HEK293T (cell line): ENCODE results near the gene TNPO1.
"Not testable (repeated sequence)": the region's sequence is repeated elsewhere in the genome, so short reads cannot be mapped to it uniquely, and the experiment has no call there.

Source experiments
- CTCF ChIA-PET: fragments of 350-600 bp; formaldehyde crosslinking; extraction: SDS; loops from one replicate; lab custom pipeline; 2021; ENCODE audit warnings: antibody characterized with exemption, inconsistent platforms; lab: Yijun Ruan, JAX
- POLR2A ChIA-PET: fragments of 350-600 bp; formaldehyde crosslinking; extraction: SDS; loops from one replicate; lab custom pipeline; 2020; ENCODE audit warnings: antibody characterized with exemption, inconsistent platforms; lab: Yijun Ruan, JAX
- DNase-seq: peaks from one replicate; pipeline ENCODE4 v3.0.0; 2012; ENCODE audit warnings: mixed read lengths; ENCODE audit errors: extremely low spot score
- ARNT ChIP-seq: fragments of 450-650 bp; IDR thresholded peaks from 2 replicates; pipeline ENCODE4 v1.6.1; 2017; ENCODE audit warnings: mild to moderate bottlenecking
- BHLHE40 ChIP-seq: fragments of 450-650 bp; IDR thresholded peaks from 2 replicates; pipeline ENCODE4 v1.6.1; 2016; ENCODE audit warnings: mild to moderate bottlenecking, moderate library complexity, borderline replicate concordance
- CTBP1 ChIP-seq: fragments of 450-650 bp; IDR thresholded peaks from 2 replicates; pipeline ENCODE4 v1.6.1; 2016; ENCODE audit warnings: borderline replicate concordance
- ELF4 ChIP-seq: fragments of 450-650 bp; IDR thresholded peaks from 2 replicates; pipeline ENCODE4 v1.6.1; 2017; ENCODE audit warnings: antibody characterized with exemption
- FOXA1 ChIP-seq: fragments of 450-650 bp; IDR thresholded peaks from 2 replicates; pipeline ENCODE4 v1.6.1; 2016; ENCODE audit warnings: mild to moderate bottlenecking
- FOXK2 ChIP-seq: fragments of 450-650 bp; IDR thresholded peaks from 2 replicates; pipeline ENCODE4 v1.6.1; 2016; ENCODE audit warnings: mild to moderate bottlenecking
- FOXM1 ChIP-seq: fragments of 450-650 bp; IDR thresholded peaks from 2 replicates; pipeline ENCODE4 v1.6.1; 2017; ENCODE audit warnings: mild to moderate bottlenecking, borderline replicate concordance
- HDGF ChIP-seq: fragments of 450-650 bp; IDR thresholded peaks from 2 replicates; pipeline ENCODE4 v1.6.1; 2017; ENCODE audit warnings: antibody characterized with exemption, borderline replicate concordance
- L3MBTL2 ChIP-seq: fragments of 450-650 bp; conservative IDR thresholded peaks from 2 replicates; pipeline ENCODE4 v1.6.1; 2016; ENCODE audit warnings: mild to moderate bottlenecking
- LEF1 ChIP-seq: fragments of 450-650 bp; IDR thresholded peaks from 2 replicates; pipeline ENCODE4 v1.6.1; 2017; ENCODE audit warnings: mild to moderate bottlenecking, borderline replicate concordance
- NFRKB ChIP-seq: fragments of 450-650 bp; IDR thresholded peaks from 2 replicates; pipeline ENCODE4 v1.6.1; 2016; ENCODE audit warnings: mild to moderate bottlenecking, moderate library complexity
- SP1 ChIP-seq: fragments of 450-650 bp; IDR thresholded peaks from 2 replicates; pipeline ENCODE4 v1.6.1; 2017
- SUZ12 ChIP-seq: fragments of 450-650 bp; IDR thresholded peaks from 2 replicates; pipeline ENCODE4 v1.6.1; 2016; ENCODE audit warnings: mild to moderate bottlenecking
- TARDBP ChIP-seq: fragments of 450-650 bp; IDR thresholded peaks from 2 replicates; pipeline ENCODE4 v1.6.1; 2016
- ZNF384 ChIP-seq: fragments of 450-650 bp; IDR thresholded peaks from 2 replicates; pipeline ENCODE4 v1.6.1; 2016
- TF ChIP-seq, protein P1 (sequence below): fragments of 450-650 bp; IDR thresholded peaks from 2 replicates; pipeline ENCODE4 v1.6.1; 2016

The TNPO1 gene

DNA sequence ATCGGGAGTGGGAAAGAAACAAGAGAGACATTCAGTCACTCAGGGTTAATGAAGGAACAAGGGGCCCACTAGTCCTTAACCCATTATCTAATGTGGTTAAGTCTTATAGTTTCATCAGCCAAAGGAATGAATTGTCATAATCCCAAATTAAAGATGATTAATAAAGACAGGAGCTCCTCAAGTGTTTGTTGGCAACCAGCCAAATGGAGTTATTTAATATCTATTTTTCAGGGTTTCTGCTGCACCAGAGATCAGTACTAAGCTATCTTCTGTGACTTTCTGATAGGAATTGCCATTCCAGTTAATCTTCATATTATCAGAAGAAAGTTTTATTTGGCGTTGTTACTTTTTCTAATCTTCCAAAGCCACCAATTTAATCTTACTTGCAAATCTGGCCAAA lies 105.4 kb downstream of the TNPO1 start:
- TF ChIP-seq ZNF384 (no peak), ARNT (no peak), NFRKB (no peak), FOXK2 (no peak), FOXM1 (no peak), BHLHE40 (no peak), ELF4 (no peak), L3MBTL2 (no peak), SUZ12 (no peak), CTBP1 (no peak), FOXA1 (no peak), HDGF (no peak), TARDBP (no peak), LEF1 (no peak), SP1 (no peak)
- TF ChIP-seq, protein P1, sequence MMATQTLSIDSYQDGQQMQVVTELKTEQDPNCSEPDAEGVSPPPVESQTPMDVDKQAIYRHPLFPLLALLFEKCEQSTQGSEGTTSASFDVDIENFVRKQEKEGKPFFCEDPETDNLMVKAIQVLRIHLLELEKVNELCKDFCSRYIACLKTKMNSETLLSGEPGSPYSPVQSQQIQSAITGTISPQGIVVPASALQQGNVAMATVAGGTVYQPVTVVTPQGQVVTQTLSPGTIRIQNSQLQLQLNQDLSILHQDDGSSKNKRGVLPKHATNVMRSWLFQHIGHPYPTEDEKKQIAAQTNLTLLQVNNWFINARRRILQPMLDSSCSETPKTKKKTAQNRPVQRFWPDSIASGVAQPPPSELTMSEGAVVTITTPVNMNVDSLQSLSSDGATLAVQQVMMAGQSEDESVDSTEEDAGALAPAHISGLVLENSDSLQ: no peak
- ChIA-PET CTCF (no interaction called here), POLR2A (no interaction called here)
- no peak for DNase-seq

DNA sequence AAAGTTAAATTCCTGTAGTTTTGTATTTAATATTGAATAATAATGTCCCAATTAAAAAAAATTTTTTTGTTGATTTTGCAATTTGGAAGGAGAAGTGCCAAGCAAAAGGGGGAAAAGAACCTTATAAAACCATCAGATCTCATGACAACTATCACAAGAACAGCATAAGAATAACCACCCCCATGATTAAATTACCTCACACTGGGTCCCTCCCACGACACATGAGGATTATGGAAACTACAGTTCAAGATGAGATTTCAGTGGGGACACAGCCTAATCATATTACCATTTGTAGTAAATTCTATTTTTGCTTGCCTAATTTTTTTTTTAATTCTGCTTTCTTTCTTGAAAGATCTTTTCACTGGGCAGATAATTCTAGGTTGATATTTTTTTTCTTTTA lies 106.0 kb downstream of the TNPO1 start:
- TF ChIP-seq ARNT: no peak
- no peak for TF ChIP-seq TARDBP
- no peak for TF ChIP-seq NFRKB
- TF ChIP-seq LEF1: no peak
- TF ChIP-seq ELF4: no peak
- no peak for TF ChIP-seq FOXA1
- no peak for TF ChIP-seq FOXM1
- CTCF ChIA-PET: no interaction called here
- POLR2A ChIA-PET: no interaction called here

DNA sequence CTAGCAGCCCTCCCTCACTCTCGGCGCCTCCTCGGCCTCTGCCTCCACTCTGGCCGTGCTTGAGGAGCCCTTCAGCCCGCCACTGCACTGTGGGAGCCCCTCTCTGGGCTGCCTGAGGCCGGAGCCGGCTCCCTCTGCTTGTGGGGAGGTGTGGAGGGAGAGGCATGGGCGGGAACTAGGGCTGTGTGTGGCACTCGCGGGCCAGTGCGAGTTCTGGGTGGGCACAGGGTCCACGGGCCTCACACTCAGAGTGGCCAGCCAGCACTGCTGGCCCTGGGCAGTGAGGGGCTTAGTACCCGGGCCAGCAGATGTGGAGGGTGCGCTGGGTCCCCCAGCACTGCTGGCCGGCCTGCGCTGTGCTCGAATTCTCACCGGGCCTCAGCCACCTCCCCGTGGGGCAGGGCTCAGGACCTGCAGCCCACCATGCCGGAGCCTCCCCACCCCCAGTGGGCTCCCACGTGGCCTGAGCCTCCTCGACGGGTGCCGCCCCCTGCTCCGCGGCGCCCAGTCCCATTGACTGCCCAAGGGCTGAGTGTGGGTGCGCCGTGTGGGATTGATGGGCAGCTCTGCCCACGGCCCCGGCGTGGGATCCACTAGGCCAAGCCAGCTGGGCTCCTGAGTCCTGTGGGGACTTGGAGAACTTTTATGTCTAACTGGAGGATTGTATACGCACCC lies 109.0 kb downstream of the TNPO1 start:
- no peak for DNase-seq
- TF ChIP-seq CTBP1 (no peak), FOXM1 (no peak), HDGF (no peak), ZNF384 (no peak), ARNT (no peak), ELF4 (no peak), SUZ12 (no peak), FOXA1 (no peak), L3MBTL2 (no peak), LEF1 (no peak), TARDBP (no peak), BHLHE40 (no peak)
- POLR2A ChIA-PET: no interaction called here
- CTCF ChIA-PET: no interaction called here

More for the DNA sequence above, 106.0 kb downstream of the TNPO1 start:
- DNase-seq: no peak

DNA sequence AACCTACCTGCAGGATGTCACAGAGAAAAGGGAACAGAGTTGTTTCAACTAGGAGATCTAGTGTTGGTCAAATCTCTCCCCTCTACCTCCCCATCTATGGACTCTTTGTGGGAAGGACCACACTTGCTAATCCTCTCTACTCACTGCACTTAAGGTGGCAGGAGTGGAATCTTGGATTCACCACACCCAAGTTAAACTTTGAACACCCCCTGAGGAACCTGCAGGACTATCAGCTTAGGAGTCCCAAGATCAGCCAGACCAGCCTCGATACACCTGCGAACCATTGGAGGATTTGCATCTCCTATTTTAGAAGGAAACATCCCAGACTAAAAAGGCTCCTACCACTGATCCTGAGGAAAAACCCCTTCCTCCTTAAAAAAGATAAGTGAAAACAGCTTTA lies 116.2 kb downstream of the TNPO1 start:
- DNase-seq, POLR2A ChIA-PET, CTCF ChIA-PET: not testable (repeated sequence)

DNA sequence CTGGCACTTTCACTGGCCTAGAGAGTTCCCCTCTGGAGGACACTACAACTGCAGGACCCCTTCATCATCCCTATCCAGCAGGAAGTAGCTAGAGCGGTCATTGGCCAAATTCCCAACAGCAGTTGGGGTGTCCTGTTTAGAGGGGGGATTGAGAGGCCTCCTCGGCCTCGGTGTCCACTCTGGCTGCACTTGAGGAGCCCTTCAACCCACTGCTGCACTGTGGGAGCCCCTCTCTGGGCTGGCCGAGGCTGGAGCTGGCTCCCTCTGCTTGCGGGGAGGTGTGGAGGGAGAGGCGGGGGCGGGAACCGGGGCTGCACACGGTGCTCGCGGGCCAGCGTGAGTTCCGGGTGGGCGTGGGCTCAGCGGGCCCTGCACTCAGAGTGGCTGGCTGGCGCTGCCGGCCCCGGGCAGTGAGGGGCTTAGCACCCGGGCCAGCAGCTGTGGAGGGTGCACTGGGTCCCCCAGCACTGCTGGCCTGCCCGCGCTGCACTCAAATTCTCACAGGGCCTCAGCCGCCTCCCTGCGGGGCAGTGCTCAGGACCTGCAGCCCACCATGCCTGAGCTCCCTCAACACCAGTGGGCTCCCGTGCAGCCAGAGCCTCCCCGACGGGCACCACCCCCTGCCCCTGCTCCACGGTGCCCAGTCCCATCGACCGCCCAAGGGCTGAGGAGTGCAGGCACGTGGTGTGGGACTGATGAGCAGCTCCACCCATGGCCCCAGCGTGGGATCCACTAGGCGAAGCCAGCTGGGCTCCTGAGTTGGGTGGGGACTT lies 118.7 kb downstream of the TNPO1 start:
- POLR2A ChIA-PET, CTCF ChIA-PET, DNase-seq: not testable (repeated sequence)

- no peak for DNase-seq
- TF ChIP-seq, protein P1: no peak
- TF ChIP-seq FOXK2 (no peak), CTBP1 (no peak), FOXM1 (no peak), SUZ12 (no peak), ARNT (no peak), ZNF384 (no peak), TARDBP (no peak), LEF1 (no peak), SP1 (no peak)
- ChIA-PET CTCF (no interaction called here), POLR2A (no interaction called here)
Observed at GRCh38 chr5:72936893-72937292, 120.4 kb downstream of the TNPO1 start.

GRCh38 chr5:72937517-72938061 lies 121.1 kb downstream of the TNPO1 start:
- ChIA-PET POLR2A (no interaction called here), CTCF (no interaction called here)
- no peak for DNase-seq
- TF ChIP-seq CTBP1: no peak

DNA sequence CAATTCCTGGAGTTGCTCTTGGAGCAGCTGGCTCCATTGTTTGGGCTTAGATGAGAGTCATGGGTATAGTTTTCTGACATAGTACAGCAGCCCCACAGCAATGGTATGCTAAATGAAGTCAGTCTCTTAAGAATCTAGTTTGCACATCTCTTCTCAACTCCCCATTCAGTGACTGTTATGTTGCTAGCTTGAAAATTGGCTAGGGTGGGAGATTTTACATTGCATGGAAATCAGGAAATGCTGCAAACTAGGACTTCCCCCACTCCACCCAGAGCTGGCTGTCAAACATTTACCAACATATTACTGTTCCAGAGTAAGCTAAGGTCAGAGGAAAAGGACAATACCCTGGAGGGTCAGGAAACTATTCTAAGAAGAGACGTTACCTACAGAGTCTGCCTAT lies 121.7 kb downstream of the TNPO1 start:
- TF ChIP-seq TARDBP (no peak), CTBP1 (no peak), SP1 (no peak)
- ChIA-PET CTCF (no interaction called here), POLR2A (no interaction called here)

More for the DNA sequence above, 121.7 kb downstream of the TNPO1 start:
- DNase-seq: no peak
